ENCODE measurements around the gene PCYT2. TPM values are rescaled to one million over a fixed set of nuclear protein-coding genes. Genes with fewer than 3 reads are reported as not detected.

PCYT2 gene
- total RNA-seq, 4 donors from 2014 or later = 4.1 to 27.7 (median 18.8) TPM

GRCh38 chr17:81931557-81932332 is 20.5 kb upstream of the PCYT2 start:
- Histone ChIP-seq H3K27ac (no peak overlapping the region), H3K9me3 (no peaks in the 10 kb centered on the region), H3K36me3 (no peaks in the 10 kb centered on the region), H3K27me3 (no peaks in the 10 kb centered on the region), H3K4me3 (no peak overlapping the region), H3K4me1 (no peaks in the 10 kb centered on the region)
- TF ChIP-seq, protein P1, sequence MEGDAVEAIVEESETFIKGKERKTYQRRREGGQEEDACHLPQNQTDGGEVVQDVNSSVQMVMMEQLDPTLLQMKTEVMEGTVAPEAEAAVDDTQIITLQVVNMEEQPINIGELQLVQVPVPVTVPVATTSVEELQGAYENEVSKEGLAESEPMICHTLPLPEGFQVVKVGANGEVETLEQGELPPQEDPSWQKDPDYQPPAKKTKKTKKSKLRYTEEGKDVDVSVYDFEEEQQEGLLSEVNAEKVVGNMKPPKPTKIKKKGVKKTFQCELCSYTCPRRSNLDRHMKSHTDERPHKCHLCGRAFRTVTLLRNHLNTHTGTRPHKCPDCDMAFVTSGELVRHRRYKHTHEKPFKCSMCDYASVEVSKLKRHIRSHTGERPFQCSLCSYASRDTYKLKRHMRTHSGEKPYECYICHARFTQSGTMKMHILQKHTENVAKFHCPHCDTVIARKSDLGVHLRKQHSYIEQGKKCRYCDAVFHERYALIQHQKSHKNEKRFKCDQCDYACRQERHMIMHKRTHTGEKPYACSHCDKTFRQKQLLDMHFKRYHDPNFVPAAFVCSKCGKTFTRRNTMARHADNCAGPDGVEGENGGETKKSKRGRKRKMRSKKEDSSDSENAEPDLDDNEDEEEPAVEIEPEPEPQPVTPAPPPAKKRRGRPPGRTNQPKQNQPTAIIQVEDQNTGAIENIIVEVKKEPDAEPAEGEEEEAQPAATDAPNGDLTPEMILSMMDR (IDR thresholded peaks at IDR 0.05) = no peak
- TF ChIP-seq POLR2A (IDR thresholded peaks at IDR 0.05) = no peak
- intact Hi-C loops (cut with DNase I; ENCODE audit: low total_unique reads) = no loop called here
- no peak for DNase-seq

DNA sequence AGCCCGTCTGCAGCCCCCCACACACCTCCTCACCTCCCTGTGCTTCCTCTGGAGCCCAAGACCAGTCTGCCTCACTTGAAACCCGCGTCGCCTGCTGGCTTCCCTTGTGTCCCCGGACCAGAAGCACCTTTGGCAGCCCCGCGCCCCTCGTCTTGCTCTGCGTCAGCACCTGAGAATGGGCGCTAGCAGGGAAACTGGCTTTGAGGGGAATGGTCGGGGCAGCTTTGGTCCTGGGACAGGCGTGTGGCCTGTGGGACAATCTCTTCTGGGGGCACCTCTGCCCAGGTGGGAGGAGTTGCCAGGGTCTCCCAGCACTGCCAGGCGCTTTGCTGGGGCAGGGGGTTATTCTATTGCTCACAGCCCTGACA is 20.0 kb upstream of the PCYT2 start:
- Histone ChIP-seq H3K36me3 (no peaks in the 10 kb centered on the region), H3K4me1 (peaks cover 0 to under 1% of the 10 kb centered on the region in 2 donors), H3K27ac (no peak overlapping the region), H3K9me3 (no peaks in the 10 kb centered on the region), H3K27me3 (no peaks in the 10 kb centered on the region), H3K4me3 (no peak overlapping the region)
- no peak for DNase-seq
- intact Hi-C loops (cut with DNase I; ENCODE audit: low total_unique reads) = no loop called here
- TF ChIP-seq POLR2A (IDR thresholded peaks at IDR 0.05) = no peak
- TF ChIP-seq, protein P1 (IDR thresholded peaks at IDR 0.05) = no peak

DNA sequence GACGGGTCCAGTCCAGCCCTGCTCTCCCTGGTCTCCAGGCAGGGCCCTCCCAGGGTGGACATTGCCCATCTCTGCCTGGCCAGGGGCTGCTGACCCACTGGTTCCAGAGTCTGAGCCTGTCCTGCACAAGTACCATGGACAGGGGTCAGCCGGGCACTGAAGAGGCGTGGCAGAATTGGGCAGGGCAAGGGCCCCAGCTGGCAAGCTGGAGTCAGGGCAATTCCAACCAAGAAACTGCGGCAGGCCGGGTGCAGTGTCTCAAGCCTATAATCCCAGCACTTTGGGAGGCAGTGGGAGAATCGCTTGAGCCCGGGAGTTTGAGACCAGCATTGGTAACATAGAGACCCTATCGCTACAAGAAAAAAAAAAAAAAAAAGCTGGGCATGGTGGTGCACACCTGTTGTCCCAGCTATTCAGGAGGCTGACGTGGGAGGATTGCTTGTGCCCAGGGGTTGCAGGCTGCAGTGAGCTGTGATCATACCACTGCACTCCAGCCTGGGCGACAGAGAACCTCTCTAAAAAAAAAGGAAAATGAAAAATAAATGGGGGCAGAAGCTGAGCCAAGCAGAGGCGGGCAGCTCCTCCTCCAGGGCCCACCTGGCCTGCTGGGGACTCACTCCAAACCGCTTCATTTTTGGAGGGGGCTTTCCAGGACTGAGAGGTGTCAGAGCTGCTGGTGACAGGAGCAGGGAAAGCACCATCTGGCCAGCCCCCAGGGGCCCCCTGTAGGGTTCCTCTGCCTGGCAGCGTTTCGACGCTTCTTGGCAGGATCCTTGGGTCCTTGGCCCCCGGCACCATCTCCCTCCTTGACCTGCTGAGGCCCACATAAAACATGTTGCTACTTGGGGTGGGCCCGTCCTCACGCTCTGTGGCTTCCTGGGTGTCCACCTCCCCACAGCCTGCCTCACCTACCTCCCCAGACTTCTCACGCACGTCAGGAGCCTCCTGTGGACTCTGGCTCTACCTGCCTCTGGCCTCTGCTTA is 19.2 kb upstream of the PCYT2 start:
- Histone ChIP-seq H3K9me3 (no peaks in the 10 kb centered on the region), H3K27me3 (no peaks in the 10 kb centered on the region), H3K27ac (no peak overlapping the region), H3K4me1 (peaks cover 0 to 3% of the 10 kb centered on the region in 2 donors), H3K4me3 (no peak overlapping the region), H3K36me3 (no peaks in the 10 kb centered on the region)
- TF ChIP-seq, protein P1 (IDR thresholded peaks at IDR 0.05) = no peak
- no peak for TF ChIP-seq POLR2A (IDR thresholded peaks at IDR 0.05)
- no peak for DNase-seq
- intact Hi-C loops (cut with DNase I; ENCODE audit: low total_unique reads) = no loop called here

GRCh38 chr17:81929253-81930141 is 18.3 kb upstream of the PCYT2 start:
- TF ChIP-seq, protein P1 (IDR thresholded peaks at IDR 0.05) = no peak
- TF ChIP-seq POLR2A (IDR thresholded peaks at IDR 0.05) = no peak

More at GRCh38 chr17:81929253-81930141, 18.3 kb upstream of the PCYT2 start:
- Histone ChIP-seq H3K4me1 (peaks cover 4 to 12% of the 10 kb centered on the region in 2 donors), H3K27me3 (no peaks in the 10 kb centered on the region), H3K9me3 (no peaks in the 10 kb centered on the region), H3K4me3 (no peak overlapping the region), H3K27ac (no peak overlapping the region), H3K36me3 (no peaks in the 10 kb centered on the region)
- intact Hi-C loops (cut with DNase I; ENCODE audit: low total_unique reads) = no loop called here
- DNase-seq = no peak

All from uterus (tissue), 4 donors.